ENCODE measurements around the gene ROR2.
"Not testable (repeated sequence)": the region's sequence is repeated elsewhere in the genome, so short reads cannot be mapped to it uniquely, and the experiment has no call there.

The ROR2 gene

DNA sequence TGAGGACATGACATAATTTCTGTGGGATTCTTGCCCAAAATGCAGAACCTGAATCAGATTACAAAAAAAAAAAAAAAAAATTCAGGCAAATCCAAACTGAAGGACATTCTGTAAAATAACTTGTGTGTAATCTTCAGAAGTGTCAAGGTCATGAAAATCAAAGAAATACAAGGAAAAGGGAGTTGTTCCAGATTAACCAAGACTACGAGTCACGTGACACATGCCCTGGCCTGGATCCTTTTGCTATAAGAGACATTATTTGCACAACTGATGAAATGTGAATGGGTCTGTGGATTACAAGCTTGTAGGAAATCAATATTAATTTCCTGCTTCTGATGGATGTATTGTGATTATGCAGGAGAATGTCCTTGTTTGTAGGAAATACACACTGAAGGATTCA is 309.6 kb downstream of the ROR2 start:
- H4K20me1 ChIP-seq (ENCODE audit: insufficient read depth): no peaks in the 10 kb centered on the region
- no peak overlapping the region for H3K9ac ChIP-seq
- H2AFZ ChIP-seq (ENCODE audit: low read depth): no peak overlapping the region
- peaks cover 7% of the 10 kb centered on the region for H3K4me1 ChIP-seq (ENCODE audit: low read depth, poor library complexity, severe bottlenecking)
- no peak overlapping the region for H3K27ac ChIP-seq
- H3K27me3 ChIP-seq (ENCODE audit: insufficient read depth, low read depth): no peaks in the 10 kb centered on the region
- H3K4me2 ChIP-seq: no peak overlapping the region
- TF ChIP-seq, protein P1, sequence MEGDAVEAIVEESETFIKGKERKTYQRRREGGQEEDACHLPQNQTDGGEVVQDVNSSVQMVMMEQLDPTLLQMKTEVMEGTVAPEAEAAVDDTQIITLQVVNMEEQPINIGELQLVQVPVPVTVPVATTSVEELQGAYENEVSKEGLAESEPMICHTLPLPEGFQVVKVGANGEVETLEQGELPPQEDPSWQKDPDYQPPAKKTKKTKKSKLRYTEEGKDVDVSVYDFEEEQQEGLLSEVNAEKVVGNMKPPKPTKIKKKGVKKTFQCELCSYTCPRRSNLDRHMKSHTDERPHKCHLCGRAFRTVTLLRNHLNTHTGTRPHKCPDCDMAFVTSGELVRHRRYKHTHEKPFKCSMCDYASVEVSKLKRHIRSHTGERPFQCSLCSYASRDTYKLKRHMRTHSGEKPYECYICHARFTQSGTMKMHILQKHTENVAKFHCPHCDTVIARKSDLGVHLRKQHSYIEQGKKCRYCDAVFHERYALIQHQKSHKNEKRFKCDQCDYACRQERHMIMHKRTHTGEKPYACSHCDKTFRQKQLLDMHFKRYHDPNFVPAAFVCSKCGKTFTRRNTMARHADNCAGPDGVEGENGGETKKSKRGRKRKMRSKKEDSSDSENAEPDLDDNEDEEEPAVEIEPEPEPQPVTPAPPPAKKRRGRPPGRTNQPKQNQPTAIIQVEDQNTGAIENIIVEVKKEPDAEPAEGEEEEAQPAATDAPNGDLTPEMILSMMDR (conservative IDR thresholded peaks at IDR 0.05; ENCODE audit: low read depth, low read length): no peak
- H3K79me2 ChIP-seq (ENCODE audit: insufficient read depth, low read depth): no peaks in the 10 kb centered on the region
- no peaks in the 10 kb centered on the region for H3K36me3 ChIP-seq (ENCODE audit: insufficient read depth)
- no peak overlapping the region for H3K4me3 ChIP-seq (IDR thresholded peaks at IDR 0.05; ENCODE audit: insufficient read depth, low read depth, low read length)

DNA sequence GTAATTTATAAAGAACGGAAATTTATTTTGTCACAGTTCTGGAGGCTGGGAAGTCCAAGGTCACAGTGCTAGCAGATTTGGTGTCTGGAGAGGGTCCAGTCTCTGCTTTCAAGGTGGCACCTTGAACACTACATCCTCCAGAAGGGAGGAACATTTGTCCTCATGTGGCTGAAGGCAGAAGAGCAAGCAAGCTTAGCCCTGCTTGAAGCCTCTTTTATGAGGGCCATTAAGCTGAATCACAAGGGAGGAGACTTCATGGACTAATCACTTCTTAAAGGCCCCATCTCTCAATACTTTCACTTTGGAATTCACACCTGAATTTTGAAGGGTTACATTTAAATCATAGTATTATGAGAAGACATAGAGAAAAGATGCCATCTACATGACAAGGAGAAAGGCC is 311.0 kb downstream of the ROR2 start:
- no peaks in the 10 kb centered on the region for H4K20me1 ChIP-seq (ENCODE audit: insufficient read depth)
- no peaks in the 10 kb centered on the region for H3K79me2 ChIP-seq (ENCODE audit: insufficient read depth, low read depth)
- H3K4me2 ChIP-seq: no peak overlapping the region
- H3K27me3 ChIP-seq (ENCODE audit: insufficient read depth, low read depth): no peaks in the 10 kb centered on the region
- H3K9ac ChIP-seq: no peak overlapping the region
- H3K27ac ChIP-seq: no peak overlapping the region
- H3K4me1 ChIP-seq (ENCODE audit: low read depth, poor library complexity, severe bottlenecking): peaks cover 7% of the 10 kb centered on the region
- H3K4me3 ChIP-seq (IDR thresholded peaks at IDR 0.05; ENCODE audit: insufficient read depth, low read depth, low read length): no peak overlapping the region
- H2AFZ ChIP-seq (ENCODE audit: low read depth): no peak overlapping the region
- H3K36me3 ChIP-seq (ENCODE audit: insufficient read depth): no peaks in the 10 kb centered on the region
- TF ChIP-seq, protein P1 (conservative IDR thresholded peaks at IDR 0.05; ENCODE audit: low read depth, low read length): no peak

DNA sequence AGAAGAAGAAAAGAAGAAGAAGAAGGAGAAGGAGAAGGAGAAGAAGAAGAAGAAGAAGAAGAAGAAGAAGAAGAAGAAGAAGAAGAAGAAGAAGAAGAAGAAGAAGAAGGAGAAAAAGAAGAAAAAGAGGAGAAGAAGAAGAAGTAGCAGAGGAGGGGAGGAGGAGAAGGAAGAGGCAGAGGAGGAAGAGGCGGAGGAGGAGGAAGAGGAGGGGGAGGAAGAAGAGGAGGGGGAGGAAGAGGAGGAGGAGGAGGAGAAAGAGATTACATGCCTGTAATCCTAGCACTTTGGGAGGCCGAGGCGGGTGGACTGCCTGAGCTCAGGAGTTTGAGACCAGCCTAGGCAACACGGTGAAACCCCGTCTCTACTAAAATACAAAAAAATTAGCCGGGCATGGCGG is 315.2 kb downstream of the ROR2 start:
- H4K20me1 ChIP-seq (ENCODE audit: insufficient read depth); H3K9ac ChIP-seq; H3K36me3 ChIP-seq (ENCODE audit: insufficient read depth); H3K27ac ChIP-seq; H3K4me2 ChIP-seq; H3K4me3 ChIP-seq (IDR thresholded peaks at IDR 0.05; ENCODE audit: insufficient read depth, low read depth, low read length); H2AFZ ChIP-seq (ENCODE audit: low read depth); H3K27me3 ChIP-seq (ENCODE audit: insufficient read depth, low read depth); H3K4me1 ChIP-seq (ENCODE audit: low read depth, poor library complexity, severe bottlenecking); H3K79me2 ChIP-seq (ENCODE audit: insufficient read depth, low read depth): not testable (repeated sequence)

DNA sequence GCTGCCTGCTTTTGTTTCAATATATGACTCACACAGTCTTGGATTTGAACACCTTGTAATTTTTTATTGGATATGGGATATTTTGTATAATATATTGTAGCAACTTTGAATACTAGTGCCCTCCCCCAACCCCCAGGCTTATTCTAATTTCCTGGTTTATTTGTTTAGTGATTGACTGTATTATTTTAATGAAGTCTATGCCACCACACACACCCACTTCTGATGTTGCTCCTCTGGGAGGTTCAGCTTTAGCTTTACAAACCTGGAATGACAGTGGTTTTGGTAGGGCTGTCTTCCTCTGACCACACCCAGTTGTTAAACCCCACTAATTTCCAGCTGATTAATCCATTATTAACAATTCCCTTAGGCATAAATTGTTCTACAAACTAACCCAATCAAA is 320.3 kb downstream of the ROR2 start:
- H3K4me3 ChIP-seq (IDR thresholded peaks at IDR 0.05; ENCODE audit: insufficient read depth, low read depth, low read length): no peak overlapping the region
- H3K9ac ChIP-seq: no peak overlapping the region
- no peaks in the 10 kb centered on the region for H3K36me3 ChIP-seq (ENCODE audit: insufficient read depth)
- H3K27me3 ChIP-seq (ENCODE audit: insufficient read depth, low read depth): no peaks in the 10 kb centered on the region
- H3K4me1 ChIP-seq (ENCODE audit: low read depth, poor library complexity, severe bottlenecking): no peaks in the 10 kb centered on the region
- H3K27ac ChIP-seq: no peak overlapping the region
- H3K4me2 ChIP-seq: no peak overlapping the region
- TF ChIP-seq, protein P1 (conservative IDR thresholded peaks at IDR 0.05; ENCODE audit: low read depth, low read length): no peak
- H4K20me1 ChIP-seq (ENCODE audit: insufficient read depth): no peaks in the 10 kb centered on the region
- no peaks in the 10 kb centered on the region for H3K79me2 ChIP-seq (ENCODE audit: insufficient read depth, low read depth)
- H2AFZ ChIP-seq (ENCODE audit: low read depth): no peak overlapping the region

DNA sequence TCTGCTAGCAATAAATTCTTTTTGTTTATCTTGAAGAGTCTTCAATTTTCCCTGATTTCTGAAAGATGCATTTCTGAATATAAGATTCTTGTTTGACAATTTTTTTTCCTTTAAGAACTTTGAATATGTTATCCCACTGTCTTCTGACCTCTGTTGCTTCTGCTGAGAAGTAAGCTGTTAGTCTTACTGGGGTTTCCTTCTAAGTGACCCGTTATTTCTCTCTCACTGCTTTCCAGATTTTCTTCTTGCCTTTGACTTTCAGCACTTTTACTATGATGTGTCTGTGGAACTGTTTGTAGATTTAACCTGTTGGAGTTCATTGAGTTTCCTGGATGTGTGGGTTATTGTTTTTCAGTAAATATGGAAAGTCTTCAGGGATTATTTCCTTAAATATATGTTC is 321.1 kb downstream of the ROR2 start:
- Histone ChIP-seq H3K79me2 (ENCODE audit: insufficient read depth, low read depth) (no peaks in the 10 kb centered on the region), H3K27ac (no peak overlapping the region), H3K4me1 (ENCODE audit: low read depth, poor library complexity, severe bottlenecking) (no peaks in the 10 kb centered on the region), H3K4me3 (IDR thresholded peaks at IDR 0.05; ENCODE audit: insufficient read depth, low read depth, low read length) (no peak overlapping the region), H3K36me3 (ENCODE audit: insufficient read depth) (no peaks in the 10 kb centered on the region), H2AFZ (ENCODE audit: low read depth) (no peak overlapping the region), H3K4me2 (no peak overlapping the region), H3K9ac (no peak overlapping the region), H3K27me3 (ENCODE audit: insufficient read depth, low read depth) (no peaks in the 10 kb centered on the region), H4K20me1 (ENCODE audit: insufficient read depth) (no peaks in the 10 kb centered on the region)
- TF ChIP-seq, protein P1 (conservative IDR thresholded peaks at IDR 0.05; ENCODE audit: low read depth, low read length): no peak

Measured in KMS-11 (cell line).